SK-N-SH (cell line): ENCODE measurements around the gene RAB20. TPM values are rescaled to one million over a fixed set of nuclear protein-coding genes. Genes with fewer than 3 reads are reported as not detected.

Experiments
- CTCF ChIA-PET: fragments of 300-600, 350-600 bp; formaldehyde crosslinking; extraction: SDS; loops from one replicate; lab custom pipeline; 2021; lab: Yijun Ruan, JAX
- POLR2A ChIA-PET: fragments of 350-600 bp; sonication (Branson Sonifier 250); formaldehyde crosslinking; extraction: SDS; loops from one replicate; lab custom pipeline; 2020; ENCODE audit warnings: antibody characterized with exemption, inconsistent platforms; lab: Yijun Ruan, JAX
- DNase-seq: peaks from one replicate; pipeline ENCODE4 v3.0.0; 2012
- H2AFZ ChIP-seq: fragments of 200-600 bp; sonication (generic); 2 replicates; pipeline ENCODE4 v1.8.1; 2016; ENCODE audit warnings: antibody characterized with exemption, mild to moderate bottlenecking, low read depth
- H3F3A ChIP-seq: fragments of 200-600 bp; sonication (generic); replicated peaks from 2 replicates; pipeline ENCODE3; 2016; ENCODE audit warnings: antibody characterized with exemption, mild to moderate bottlenecking; ENCODE audit not compliant: insufficient read depth
- H3K27ac ChIP-seq, 2 experiments: fragments of 200-500 bp in 1 of 2; fragments of 200-600 bp in 1 of 2; sonication (Bioruptor generic) in 1 of 2; sonication (generic), shearing (Covaris generic) in 1 of 2; 2 replicates each; pipeline versions ENCODE4 v1.5.1 to v1.6.1; 2014 to 2016; ENCODE audit warnings: low read depth in 2 of 2, inconsistent platforms in 1 of 2, low read length in 1 of 2, mild to moderate bottlenecking in 1 of 2, mixed read lengths in 1 of 2
- H3K27me3 ChIP-seq: fragments of 200-600 bp; sonication (generic), shearing (Covaris generic); 2 replicates; pipeline ENCODE4 v1.6.1; 2016; ENCODE audit warnings: mixed run types; ENCODE audit not compliant: insufficient read depth
- H3K36me3 ChIP-seq, 2 experiments: fragments of 200-500 bp in 1 of 2; fragments of 200-600 bp in 1 of 2; sonication (Bioruptor generic) in 1 of 2; sonication (generic) in 1 of 2; replicated peaks in 1 of 2; 2 replicates each; pipeline versions ENCODE3 to v1.5.1; 2014 to 2016; ENCODE audit warnings: low read length in 1 of 2, mild to moderate bottlenecking in 1 of 2; ENCODE audit not compliant: insufficient read depth in 2 of 2, control insufficient read depth in 1 of 2
- H3K4me1 ChIP-seq, 2 experiments: fragments of 200-500 bp in 1 of 2; fragments of 200-600 bp in 1 of 2; sonication (Bioruptor generic) in 1 of 2; sonication (generic), shearing (Covaris generic) in 1 of 2; 2 replicates each; pipeline versions ENCODE4 v1.5.1 to v1.6.1; 2014 to 2016; ENCODE audit warnings: low read depth in 1 of 2, low read length in 1 of 2, mixed run types in 1 of 2; ENCODE audit not compliant: insufficient read depth in 2 of 2, control insufficient read depth in 1 of 2
- H3K4me2 ChIP-seq: fragments of 200-600 bp; sonication (generic), shearing (Covaris generic); 2 replicates; pipeline ENCODE4 v1.6.1; 2017; ENCODE audit warnings: mixed run types
- H3K4me3 ChIP-seq, 2 experiments: fragments of 200-500 bp in 1 of 2; fragments of 200-600 bp in 1 of 2; sonication (Bioruptor generic) in 1 of 2; sonication (generic), shearing (Covaris generic) in 1 of 2; 2 replicates each; pipeline versions ENCODE4 v1.5.1 to v1.8.1; 2014 to 2016; ENCODE audit warnings: low read depth in 2 of 2, inconsistent platforms in 1 of 2, low read length in 1 of 2, mild to moderate bottlenecking in 1 of 2, mixed read lengths in 1 of 2, moderate library complexity in 1 of 2
- H3K79me2 ChIP-seq: fragments of 200-600 bp; sonication (generic); 2 replicates; pipeline ENCODE4 v1.8.1; 2017; ENCODE audit warnings: mild to moderate bottlenecking; ENCODE audit not compliant: insufficient read depth
- H3K9ac ChIP-seq: fragments of 200-600 bp; sonication (generic); 2 replicates; pipeline ENCODE4 v1.6.1; 2017; ENCODE audit warnings: mixed run types
- H3K9me2 ChIP-seq: fragments of 200-600 bp; sonication (generic); 2 replicates; pipeline ENCODE4 v1.6.1; 2017; ENCODE audit warnings: mixed run types
- H3K9me3 ChIP-seq: fragments of 200-600 bp; sonication (generic); 2 replicates; pipeline ENCODE4 v1.6.1; 2017; ENCODE audit warnings: mixed run types, mild to moderate bottlenecking, moderate library complexity
- H4K20me1 ChIP-seq: fragments of 200-600 bp; sonication (generic); 2 replicates; pipeline ENCODE4 v1.6.1; 2017; ENCODE audit warnings: mild to moderate bottlenecking, mixed run types; ENCODE audit not compliant: insufficient read depth
- CHD2 ChIP-seq: fragments of 150-350 bp; IDR thresholded peaks from 2 replicates; pipeline ENCODE4 v1.6.1; 2018; ENCODE audit warnings: low read length; ENCODE audit not compliant: partially characterized antibody
- ELF1 ChIP-seq: IDR thresholded peaks from 2 replicates; pipeline ENCODE4 v1.4.0; 2012
- EZH2phosphoT487 ChIP-seq: fragments of 200-600 bp; sonication (generic); IDR thresholded peaks from 2 replicates; pipeline ENCODE4 v1.6.1; 2017; ENCODE audit warnings: low read depth, mixed run types, mild to moderate bottlenecking, antibody characterized with exemption, moderate library complexity, borderline replicate concordance
- FOSL2 ChIP-seq: IDR thresholded peaks from 2 replicates; pipeline ENCODE4 v1.4.0; 2012; ENCODE audit warnings: low read depth, mild to moderate bottlenecking, moderate library complexity, borderline replicate concordance
- FOXJ3 ChIP-seq: sonication (generic); formaldehyde crosslinking; IDR thresholded peaks from 2 replicates; pipeline ENCODE4 v1.5.1; 2020; ENCODE audit warnings: mild to moderate bottlenecking, missing genetic modification reagents
- JUND ChIP-seq: IDR thresholded peaks from 2 replicates; pipeline ENCODE4 v1.4.0; 2012
- MXI1 ChIP-seq: IDR thresholded peaks from 2 replicates; pipeline ENCODE4 v1.6.1; 2012; ENCODE audit warnings: mild to moderate bottlenecking, low read depth, low read length, improper control_type of control experiment
- NFIC ChIP-seq: IDR thresholded peaks from 2 replicates; pipeline ENCODE4 v1.4.0; 2012; ENCODE audit warnings: borderline replicate concordance
- NRF1 ChIP-seq: IDR thresholded peaks from 2 replicates; pipeline ENCODE4 v1.6.1; 2012; ENCODE audit warnings: low read depth, mild to moderate bottlenecking, low read length
- POLR2AphosphoS5 ChIP-seq: IDR thresholded peaks from 2 replicates; pipeline ENCODE4 v1.6.1; 2012; ENCODE audit warnings: low read depth, low read length
- RAD21 ChIP-seq: IDR thresholded peaks from 2 replicates; pipeline ENCODE4 v1.6.1; 2012; ENCODE audit warnings: mild to moderate bottlenecking, low read length
- RFX5 ChIP-seq: IDR thresholded peaks from 2 replicates; pipeline ENCODE4 v1.6.1; 2012; ENCODE audit warnings: mild to moderate bottlenecking, improper control_type of control experiment, low read length
- RXRA ChIP-seq: IDR thresholded peaks from 2 replicates; pipeline ENCODE4 v1.4.0; 2012; ENCODE audit warnings: low read depth, mild to moderate bottlenecking, borderline replicate concordance
- SIN3A ChIP-seq: IDR thresholded peaks from 2 replicates; pipeline ENCODE4 v1.6.1; 2012; ENCODE audit warnings: low read depth, mild to moderate bottlenecking, low read length, moderate library complexity, borderline replicate concordance
- SMC3 ChIP-seq: IDR thresholded peaks from 2 replicates; pipeline ENCODE4 v1.6.1; 2012; ENCODE audit warnings: low read depth, low read length, improper control_type of control experiment
- TEAD4 ChIP-seq: IDR thresholded peaks from 2 replicates; pipeline ENCODE4 v1.4.0; 2012; ENCODE audit warnings: mild to moderate bottlenecking, borderline replicate concordance; ENCODE audit not compliant: insufficient read depth
- USF1 ChIP-seq: IDR thresholded peaks from 2 replicates; pipeline ENCODE4 v1.4.0; 2012; ENCODE audit warnings: low read depth, borderline replicate concordance
- WGBS: methylation state at CpG from one replicate; pipeline ENCODE4 v1.1.6; 2017; ENCODE audit warnings: low lambda C conversion rate; 5-methylcytosine and 5-hydroxymethylcytosine counted together
- polyA plus RNA-seq, 3 experiments: library from polyadenylated mRNA; depleted of rRNA; stranded (reverse); fragments of >200 nt; gene quantifications; 2 replicates each; pipeline ENCODE4 v1.2.3, GENCODE V29; 2012
- TF ChIP-seq, protein P1 (sequence below): fragments of 200-600 bp; sonication (generic); IDR thresholded peaks from 2 replicates; pipeline ENCODE4 v1.6.1; 2017; ENCODE audit warnings: antibody characterized with exemption, mild to moderate bottlenecking, moderate library complexity
- TF ChIP-seq, protein P2 (sequence below): IDR thresholded peaks from 2 replicates; pipeline ENCODE4 v1.6.1; 2012; ENCODE audit warnings: mild to moderate bottlenecking, low read depth, low read length, moderate library complexity

Gene RAB20
- polyA plus RNA-seq, 1 of the 3 experiments (the other 2 are of a cell fraction) = 5.2 TPM

GRCh38 chr13:110479215-110479545 lies 82.3 kb downstream of the RAB20 start (continued):
- TF ChIP-seq NRF1 (no peak), MXI1 (no peak), RFX5 (no peak), ELF1 (no peak), JUND (no peak), NFIC (no peak), EZH2phosphoT487 (no peak), RAD21 (no peak), SMC3 (no peak)
- TF ChIP-seq, all 33 proteins: peak for 0

DNA sequence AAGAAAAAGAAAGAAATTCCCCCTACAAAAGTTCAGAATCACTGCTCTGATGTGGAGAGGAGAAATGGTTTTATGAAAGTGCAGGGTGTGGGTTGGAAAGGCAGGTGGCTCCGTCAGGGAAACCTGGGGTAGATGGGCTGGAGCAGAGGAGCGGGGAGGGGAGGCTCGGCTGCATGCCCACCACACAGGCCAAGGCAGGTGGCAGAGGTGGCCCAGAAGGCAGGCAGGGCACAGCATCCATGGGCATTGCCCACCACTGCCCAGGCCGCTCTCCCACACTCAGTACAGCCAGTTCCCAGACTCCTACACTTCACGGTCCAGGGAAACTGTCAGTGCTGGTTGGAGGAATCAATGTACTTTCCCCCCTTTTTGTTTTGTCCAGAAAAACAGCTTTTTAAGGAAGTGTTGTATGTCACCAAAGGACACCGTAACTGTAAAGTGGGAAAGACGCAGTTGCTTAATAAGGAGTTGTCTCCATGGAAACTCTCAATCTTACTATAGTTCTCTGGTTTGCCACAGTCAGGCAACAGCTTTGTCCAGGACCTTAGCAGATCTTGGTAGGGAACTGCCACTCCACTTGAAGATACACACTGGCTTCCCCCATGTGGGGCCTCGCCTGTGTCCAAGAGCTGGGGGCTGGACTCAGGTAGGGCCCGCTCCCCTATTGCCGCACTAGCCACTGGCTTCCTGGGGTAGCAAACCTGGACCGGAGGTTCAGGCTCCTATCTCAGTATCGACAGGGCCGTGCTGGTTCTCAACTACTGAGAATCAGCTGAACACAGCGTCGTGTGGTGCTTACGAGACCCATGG lies 82.9 kb downstream of the RAB20 start:
- Histone ChIP-seq H3K79me2 (no peaks in the 10 kb centered on the region), H2AFZ (no peak overlapping the region), H3K9me3 (no peaks in the 10 kb centered on the region), H3K4me3 (no peak overlapping the region), H3K9me2 (no peaks in the 10 kb centered on the region), H3F3A (no peaks in the 10 kb centered on the region), H3K4me1 (peaks cover 0 to 20% of the 10 kb centered on the region in 2 experiments; a peak in 1 of 4 replicates), H3K27me3 (no peaks in the 10 kb centered on the region), H3K9ac (no peak overlapping the region), H4K20me1 (no peaks in the 10 kb centered on the region), H3K4me2 (no peak overlapping the region), H3K27ac (no peak overlapping the region), H3K36me3 (peaks cover 16 to 32% of the 10 kb centered on the region in 2 experiments)
- ChIA-PET POLR2A (no interaction called here), CTCF (no interaction called here)
- TF ChIP-seq CHD2 = no peak
- TF ChIP-seq ELF1 = no peak
- TF ChIP-seq POLR2AphosphoS5 = no peak
- TF ChIP-seq, protein P1, sequence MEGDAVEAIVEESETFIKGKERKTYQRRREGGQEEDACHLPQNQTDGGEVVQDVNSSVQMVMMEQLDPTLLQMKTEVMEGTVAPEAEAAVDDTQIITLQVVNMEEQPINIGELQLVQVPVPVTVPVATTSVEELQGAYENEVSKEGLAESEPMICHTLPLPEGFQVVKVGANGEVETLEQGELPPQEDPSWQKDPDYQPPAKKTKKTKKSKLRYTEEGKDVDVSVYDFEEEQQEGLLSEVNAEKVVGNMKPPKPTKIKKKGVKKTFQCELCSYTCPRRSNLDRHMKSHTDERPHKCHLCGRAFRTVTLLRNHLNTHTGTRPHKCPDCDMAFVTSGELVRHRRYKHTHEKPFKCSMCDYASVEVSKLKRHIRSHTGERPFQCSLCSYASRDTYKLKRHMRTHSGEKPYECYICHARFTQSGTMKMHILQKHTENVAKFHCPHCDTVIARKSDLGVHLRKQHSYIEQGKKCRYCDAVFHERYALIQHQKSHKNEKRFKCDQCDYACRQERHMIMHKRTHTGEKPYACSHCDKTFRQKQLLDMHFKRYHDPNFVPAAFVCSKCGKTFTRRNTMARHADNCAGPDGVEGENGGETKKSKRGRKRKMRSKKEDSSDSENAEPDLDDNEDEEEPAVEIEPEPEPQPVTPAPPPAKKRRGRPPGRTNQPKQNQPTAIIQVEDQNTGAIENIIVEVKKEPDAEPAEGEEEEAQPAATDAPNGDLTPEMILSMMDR = no peak
- TF ChIP-seq NFIC = no peak
- TF ChIP-seq RXRA = no peak
- no peak for TF ChIP-seq FOXJ3
- TF ChIP-seq SMC3 = no peak
- WGBS = 93% methylated on average over 13 of the region's 16 CpGs
- no peak for DNase-seq

DNA sequence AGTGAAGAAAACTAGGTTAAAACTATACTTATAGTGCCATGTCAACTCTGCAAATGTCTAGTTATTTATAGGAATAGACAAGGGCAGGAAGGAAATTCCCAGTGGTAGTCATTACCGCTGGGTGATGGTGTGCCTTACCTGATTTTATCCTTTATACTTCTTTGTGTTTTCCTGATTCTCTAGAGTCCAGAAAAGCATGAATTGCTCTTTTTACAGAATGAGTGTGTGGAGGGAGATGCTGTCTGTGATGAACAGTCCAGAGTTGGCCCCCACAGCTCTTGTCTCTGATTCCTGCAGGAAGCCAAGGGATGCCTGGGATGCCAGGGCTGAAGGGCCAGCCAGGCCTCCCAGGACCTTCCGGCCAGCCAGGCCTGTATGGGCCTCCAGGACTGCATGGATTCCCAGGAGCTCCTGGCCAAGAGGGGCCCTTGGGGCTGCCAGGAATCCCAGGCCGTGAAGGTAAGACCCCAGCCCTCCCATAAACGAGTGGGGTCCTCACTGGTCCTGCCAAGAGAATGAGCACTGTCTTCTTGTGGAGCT lies 83.7 kb downstream of the RAB20 start:
- no peaks in the 10 kb centered on the region for H3K9me3 ChIP-seq
- H3K36me3 ChIP-seq = peaks cover 16 to 28% of the 10 kb centered on the region in 2 experiments
- H3K4me3 ChIP-seq = no peak overlapping the region
- POLR2A ChIA-PET = no interaction called here
- no peaks in the 10 kb centered on the region for H3K79me2 ChIP-seq
- no peaks in the 10 kb centered on the region for H3F3A ChIP-seq
- H3K4me2 ChIP-seq = no peak overlapping the region
- 82% methylated on average over 2 of the region's 4 CpGs for WGBS
- H3K27ac ChIP-seq = no peak overlapping the region
- peaks cover 0 to 20% of the 10 kb centered on the region in 2 experiments; a peak in 1 of 4 replicates for H3K4me1 ChIP-seq
- H4K20me1 ChIP-seq = no peaks in the 10 kb centered on the region
- no peaks in the 10 kb centered on the region for H3K9me2 ChIP-seq
- no peak for DNase-seq
- CTCF ChIA-PET = no interaction called here
- no peak overlapping the region for H2AFZ ChIP-seq
- H3K27me3 ChIP-seq = no peaks in the 10 kb centered on the region
- no peak overlapping the region for H3K9ac ChIP-seq
- no peak for TF ChIP-seq SIN3A
- TF ChIP-seq FOSL2 = no peak
- TF ChIP-seq, protein P2, sequence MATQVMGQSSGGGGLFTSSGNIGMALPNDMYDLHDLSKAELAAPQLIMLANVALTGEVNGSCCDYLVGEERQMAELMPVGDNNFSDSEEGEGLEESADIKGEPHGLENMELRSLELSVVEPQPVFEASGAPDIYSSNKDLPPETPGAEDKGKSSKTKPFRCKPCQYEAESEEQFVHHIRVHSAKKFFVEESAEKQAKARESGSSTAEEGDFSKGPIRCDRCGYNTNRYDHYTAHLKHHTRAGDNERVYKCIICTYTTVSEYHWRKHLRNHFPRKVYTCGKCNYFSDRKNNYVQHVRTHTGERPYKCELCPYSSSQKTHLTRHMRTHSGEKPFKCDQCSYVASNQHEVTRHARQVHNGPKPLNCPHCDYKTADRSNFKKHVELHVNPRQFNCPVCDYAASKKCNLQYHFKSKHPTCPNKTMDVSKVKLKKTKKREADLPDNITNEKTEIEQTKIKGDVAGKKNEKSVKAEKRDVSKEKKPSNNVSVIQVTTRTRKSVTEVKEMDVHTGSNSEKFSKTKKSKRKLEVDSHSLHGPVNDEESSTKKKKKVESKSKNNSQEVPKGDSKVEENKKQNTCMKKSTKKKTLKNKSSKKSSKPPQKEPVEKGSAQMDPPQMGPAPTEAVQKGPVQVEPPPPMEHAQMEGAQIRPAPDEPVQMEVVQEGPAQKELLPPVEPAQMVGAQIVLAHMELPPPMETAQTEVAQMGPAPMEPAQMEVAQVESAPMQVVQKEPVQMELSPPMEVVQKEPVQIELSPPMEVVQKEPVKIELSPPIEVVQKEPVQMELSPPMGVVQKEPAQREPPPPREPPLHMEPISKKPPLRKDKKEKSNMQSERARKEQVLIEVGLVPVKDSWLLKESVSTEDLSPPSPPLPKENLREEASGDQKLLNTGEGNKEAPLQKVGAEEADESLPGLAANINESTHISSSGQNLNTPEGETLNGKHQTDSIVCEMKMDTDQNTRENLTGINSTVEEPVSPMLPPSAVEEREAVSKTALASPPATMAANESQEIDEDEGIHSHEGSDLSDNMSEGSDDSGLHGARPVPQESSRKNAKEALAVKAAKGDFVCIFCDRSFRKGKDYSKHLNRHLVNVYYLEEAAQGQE = no peak
- TF ChIP-seq POLR2AphosphoS5 = no peak
- no peak for TF ChIP-seq TEAD4
- TF ChIP-seq USF1 = no peak
- TF ChIP-seq FOXJ3 = no peak
- TF ChIP-seq RAD21 = no peak
- TF ChIP-seq MXI1 = no peak
- TF ChIP-seq CHD2 = no peak
- TF ChIP-seq RFX5 = no peak
